ENCODE data around the gene F2RL1.

- TF ChIP-seq ARNT (IDR thresholded peaks at IDR 0.05) (no peak), FOXA1 (IDR thresholded peaks at IDR 0.05) (no peak), LEF1 (IDR thresholded peaks at IDR 0.05; ENCODE audit: borderline replicate concordance) (no peak), SP1 (IDR thresholded peaks at IDR 0.05) (no peak), TARDBP (IDR thresholded peaks at IDR 0.05) (no peak), ZNF384 (IDR thresholded peaks at IDR 0.05) (no peak), NFRKB (IDR thresholded peaks at IDR 0.05) (no peak), FOXM1 (IDR thresholded peaks at IDR 0.05; ENCODE audit: borderline replicate concordance) (no peak), ELF4 (IDR thresholded peaks at IDR 0.05) (no peak), CTBP1 (IDR thresholded peaks at IDR 0.05; ENCODE audit: borderline replicate concordance) (no peak), BHLHE40 (IDR thresholded peaks at IDR 0.05; ENCODE audit: borderline replicate concordance) (no peak), L3MBTL2 (conservative IDR thresholded peaks at IDR 0.05) (no peak), SUZ12 (IDR thresholded peaks at IDR 0.05) (no peak)
- TF ChIP-seq, protein P1, sequence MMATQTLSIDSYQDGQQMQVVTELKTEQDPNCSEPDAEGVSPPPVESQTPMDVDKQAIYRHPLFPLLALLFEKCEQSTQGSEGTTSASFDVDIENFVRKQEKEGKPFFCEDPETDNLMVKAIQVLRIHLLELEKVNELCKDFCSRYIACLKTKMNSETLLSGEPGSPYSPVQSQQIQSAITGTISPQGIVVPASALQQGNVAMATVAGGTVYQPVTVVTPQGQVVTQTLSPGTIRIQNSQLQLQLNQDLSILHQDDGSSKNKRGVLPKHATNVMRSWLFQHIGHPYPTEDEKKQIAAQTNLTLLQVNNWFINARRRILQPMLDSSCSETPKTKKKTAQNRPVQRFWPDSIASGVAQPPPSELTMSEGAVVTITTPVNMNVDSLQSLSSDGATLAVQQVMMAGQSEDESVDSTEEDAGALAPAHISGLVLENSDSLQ (IDR thresholded peaks at IDR 0.05): no peak
These were observed 49.2 kb downstream of the F2RL1 start for GRCh38 chr5:76867827-76868693.
